HepG2 (cell line): ENCODE data around the gene PLB1. TPM values are rescaled to one million over a fixed set of nuclear protein-coding genes. Genes with fewer than 3 reads are reported as not detected.
A peak's percentile ranks its signal among the peaks of the same experiment; 100 is the strongest.

Experiments used
- ATAC-seq: fragments of 200-7000 bp; cut with Tn5 transposase; 3 replicates; pipeline ENCODE4 v1.9.1; 2020; ENCODE audit warnings: mild to moderate bottlenecking, moderate library complexity
- BruUV-seq: library from RNA; stranded (reverse); fragments of 400-500 nt; replicated peaks from 2 replicates; lab custom pipeline; 2021; lab: Mats Ljungman, UMichigan
- CTCF ChIA-PET: fragments of 300-600 bp; formaldehyde crosslinking; extraction: SDS; loops from one replicate; lab custom pipeline; 2021; ENCODE audit warnings: low total read pairs, inconsistent platforms, low intra/inter-chr PET ratio; lab: Yijun Ruan, JAX
- POLR2A ChIA-PET: fragments of 350-600 bp; sonication (Branson Sonifier 250); formaldehyde crosslinking; loops from one replicate; lab custom pipeline; 2020; ENCODE audit warnings: antibody characterized with exemption, inconsistent platforms; lab: Yijun Ruan, JAX
- DNase-seq: peaks from one replicate; pipeline ENCODE4 v3.0.0-alpha.2; 2015; ENCODE audit warnings: low spot score
- FAIRE-seq: peaks from 3 replicates; lab custom pipeline; 2011; peaks lifted over from hg19 to GRCh38; lab: Jason Lieb, UNC
- H2AFZ ChIP-seq: one replicate; pipeline ENCODE4 v1.6.1; 2011; ENCODE audit warnings: low read length, inconsistent platforms
- H3K27ac ChIP-seq: fragments of 300-600 bp; 3 replicates; pipeline ENCODE4 v1.8.0; 2011; ENCODE audit warnings: mixed run types, mild to moderate bottlenecking, mixed read lengths, low read length, inconsistent platforms; ENCODE audit not compliant: insufficient read depth; ENCODE audit errors: extremely low read length
- H3K27me3 ChIP-seq, 2 experiments: fragments of 200-600 bp in 1 of 2; 2 replicates in 1 of 2; 3 replicates in 1 of 2; pipeline versions ENCODE4 v1.6.0 to v1.8.0; 2011; ENCODE audit warnings: low read length in 2 of 2, mild to moderate bottlenecking in 2 of 2, moderate library complexity in 2 of 2, inconsistent platforms in 1 of 2; ENCODE audit not compliant: insufficient read depth in 2 of 2, control insufficient read depth in 1 of 2
- H3K36me3 ChIP-seq, 2 experiments: fragments of 200-600 bp in 1 of 2; replicated peaks in 1 of 2; 2 replicates in 1 of 2; 3 replicates in 1 of 2; pipeline versions ENCODE4 v1.5.1 to v1.8.0; 2011; ENCODE audit warnings: low read length in 2 of 2, inconsistent platforms in 1 of 2; ENCODE audit not compliant: insufficient read depth in 2 of 2, control insufficient read depth in 1 of 2
- H3K4me1 ChIP-seq: 2 replicates; pipeline ENCODE4 v1.5.1; 2012; ENCODE audit warnings: low read length, inconsistent platforms; ENCODE audit not compliant: insufficient read depth
- H3K4me2 ChIP-seq: 2 replicates; pipeline ENCODE4 v1.6.0; 2011; ENCODE audit warnings: low read depth, low read length, inconsistent platforms
- H3K4me3 ChIP-seq, 3 experiments: fragments of 200-600 bp in 1 of 3; sonication (generic), shearing (Covaris generic) in 1 of 3; replicated peaks in 1 of 3; 2 replicates each; pipeline ENCODE4 v1.5.1; 2011 to 2016; ENCODE audit warnings: low read length in 3 of 3, inconsistent platforms in 2 of 3, low read depth in 2 of 3, mild to moderate bottlenecking in 2 of 3, control low read depth in 1 of 3, mixed read lengths in 1 of 3; ENCODE audit not compliant: insufficient read depth in 1 of 3
- H3K79me2 ChIP-seq: one replicate; pipeline ENCODE4 v1.6.1; 2011; ENCODE audit warnings: low read length, inconsistent platforms; ENCODE audit not compliant: insufficient read depth
- H3K9ac ChIP-seq: 2 replicates; pipeline ENCODE4 v1.6.0; 2011; ENCODE audit warnings: mild to moderate bottlenecking, low read depth, low read length, inconsistent platforms; ENCODE audit not compliant: insufficient read depth
- H3K9me3 ChIP-seq: 2 replicates; pipeline ENCODE4 v1.5.1; 2012; ENCODE audit warnings: mild to moderate bottlenecking, low read length
- H4K20me1 ChIP-seq: 2 replicates; pipeline ENCODE4 v1.6.0; 2011; ENCODE audit warnings: inconsistent platforms, mild to moderate bottlenecking, low read length, moderate library complexity; ENCODE audit not compliant: insufficient read depth
- ATF7 ChIP-seq, 2 experiments: fragments of 450-650 bp in 1 of 2; sonication (generic) in 1 of 2; formaldehyde crosslinking in 1 of 2; IDR thresholded peaks; 2 replicates each; pipeline versions ENCODE4 v1.4.0 to v1.6.1; 2016 to 2020; ENCODE audit warnings: antibody characterized with exemption in 1 of 2, mild to moderate bottlenecking in 1 of 2, missing genetic modification reagents in 1 of 2
- ATM ChIP-seq: fragments of 450-650 bp; IDR thresholded peaks from 2 replicates; pipeline ENCODE4 v1.7.1; 2017; ENCODE audit warnings: mild to moderate bottlenecking, borderline replicate concordance
- CREB1 ChIP-seq, 2 experiments: fragments of 450-650 bp in 1 of 2; IDR thresholded peaks; 2 replicates each; pipeline ENCODE4 v1.6.1; 2016 to 2017; ENCODE audit warnings: control low read depth in 1 of 2, mild to moderate bottlenecking in 1 of 2, missing compliant biosample characterization in 1 of 2, missing genetic modification characterization in 1 of 2
- DNMT3B ChIP-seq: conservative IDR thresholded peaks from 2 replicates; pipeline ENCODE4 v1.6.1; 2016; ENCODE audit warnings: missing biosample characterization, control low read depth
- HCFC1 ChIP-seq: fragments of 150-350 bp; IDR thresholded peaks from 2 replicates; pipeline ENCODE4 v1.6.1; 2014; ENCODE audit warnings: low read depth, low read length
- HES4 ChIP-seq: sonication (generic); formaldehyde crosslinking; IDR thresholded peaks from 2 replicates; pipeline ENCODE4 v1.9.0; 2021; ENCODE audit warnings: mild to moderate bottlenecking, missing genetic modification reagents, borderline replicate concordance
- HMG20A ChIP-seq: IDR thresholded peaks from 2 replicates; pipeline ENCODE4 v1.6.1; 2016; ENCODE audit warnings: borderline replicate concordance
- HNRNPH1 ChIP-seq: fragments of 200-400 bp; formaldehyde crosslinking; optimal IDR thresholded peaks from 2 replicates; pipeline ENCODE3; 2017; ENCODE audit warnings: mild to moderate bottlenecking, low read depth, low read length
- MED1 ChIP-seq: sonication (generic); formaldehyde crosslinking; IDR thresholded peaks from 2 replicates; pipeline ENCODE4 v1.4.0; 2020; ENCODE audit warnings: missing genetic modification reagents
- MLX ChIP-seq: IDR thresholded peaks from 2 replicates; pipeline ENCODE4 v1.6.1; 2016
- RFXANK ChIP-seq: IDR thresholded peaks from 2 replicates; pipeline ENCODE4 v1.6.1; 2016
- SMARCE1 ChIP-seq: fragments of 450-650 bp; IDR thresholded peaks from 2 replicates; pipeline ENCODE4 v1.6.1; 2017; ENCODE audit warnings: borderline replicate concordance
- TSC22D2 ChIP-seq: sonication (generic); formaldehyde crosslinking; IDR thresholded peaks from 2 replicates; pipeline ENCODE4 v1.5.1; 2020; ENCODE audit warnings: missing genetic modification reagents, mild to moderate bottlenecking, borderline replicate concordance
- UBTF ChIP-seq: sonication (generic); formaldehyde crosslinking; IDR thresholded peaks from 2 replicates; pipeline ENCODE4 v1.4.0; 2020; ENCODE audit warnings: mild to moderate bottlenecking, missing genetic modification reagents
- ZNF383 ChIP-seq: sonication (generic); formaldehyde crosslinking; IDR thresholded peaks from 2 replicates; pipeline ENCODE4 v1.4.0; 2020; ENCODE audit warnings: missing genetic modification reagents, mild to moderate bottlenecking, borderline replicate concordance
- ZNF552 ChIP-seq: sonication (generic); formaldehyde crosslinking; IDR thresholded peaks from 2 replicates; pipeline ENCODE4 v1.9.0; 2022; ENCODE audit warnings: missing genetic modification reagents, mild to moderate bottlenecking, borderline replicate concordance
- ZNF746 ChIP-seq: sonication (generic); formaldehyde crosslinking; IDR thresholded peaks from 2 replicates; pipeline ENCODE4 v1.8.0; 2022; ENCODE audit warnings: mild to moderate bottlenecking, missing genetic modification reagents
- WGBS: methylation state at CpG from one replicate; pipeline ENCODE4 v1.1.6; 2017; ENCODE audit warnings: low lambda C conversion rate; 5-methylcytosine and 5-hydroxymethylcytosine counted together
- in situ Hi-C: cut with HindIII; loops from 2 replicates; pipeline ENCODE4 v1.10.0; 2017; ENCODE audit warnings: low pct_unique_long_range_greater_than_20kb; ENCODE audit not compliant: extremely low pct_ligation_motif_present
- intact Hi-C: fragments of 100-400 bp; cut with micrococcal nuclease; formaldehyde crosslinking; loops from one replicate; pipeline ENCODE4 v1.10.0; 2022; ENCODE audit not compliant: unreplicated experiment
- polyA plus RNA-seq, 8 experiments: library from polyadenylated mRNA; depleted of rRNA in 3 of 8; stranded (reverse) in 7 of 8; unstranded in 1 of 8; fragments of >200 nt; fragmentation: Illumina TruSeq in 4 of 8; extraction: Trizol in 4 of 8; gene quantifications; 2 replicates each; pipeline versions ENCODE4 v1.2.1 to v1.2.3, GENCODE V29; 2011 to 2016; ENCODE audit warnings: low read depth in 4 of 8, missing spikeins in 1 of 8, mixed read lengths in 1 of 8; ENCODE audit not compliant: insufficient read depth in 1 of 8
- total RNA-seq, 5 experiments: library from RNA; depleted of rRNA; stranded (reverse); fragments of >200 nt; fragmentation: Illumina TruSeq; extraction: Trizol; gene quantifications; 2 replicates each; pipeline ENCODE4 v1.2.3, GENCODE V29; 2016; ENCODE audit warnings: low read depth in 1 of 5
- TF ChIP-seq, protein P1 (sequence below): IDR thresholded peaks from 2 replicates; pipeline ENCODE4 v1.6.1; 2016; ENCODE audit warnings: missing compliant biosample characterization, missing genetic modification reagents, borderline replicate concordance

The PLB1 gene
- total and polyA plus RNA-seq, 2 of the 13 experiments (the other 11 are each of a cell fraction or from before 2014, with no cell fraction given) = 0.20 to 1.8 TPM

GRCh38 chr2:28568533-28568932 lies 72.7 kb downstream of the PLB1 start:
- ATAC-seq (no peak), DNase-seq (no peak)
- intact Hi-C loops = loop anchor here (5.0 to 10.0 kb wide), 2 partner anchors 54 to 864 kb away; no protein-coding TSS in a partner anchor
- H3K4me2 ChIP-seq = no peak overlapping the region
- H3K4me1 ChIP-seq = peaks cover 7% of the 10 kb centered on the region
- H2AFZ ChIP-seq = no peak overlapping the region
- TF ChIP-seq SMARCE1 (no peak), HCFC1 (no peak), ATM (no peak), ATF7 (IDR thresholded peaks at IDR 0.05) (peak; percentile 82), ATF7 (CRISPR knock-in tag; IDR thresholded peaks at IDR 0.05) (no peak), HMG20A (CRISPR knock-in tag) (no peak), UBTF (CRISPR knock-in tag) (no peak), MLX (CRISPR knock-in tag) (no peak), ZNF552 (CRISPR knock-in tag) (no peak), HES4 (CRISPR knock-in tag) (no peak), ZNF746 (no peak), HNRNPH1 (no peak), RFXANK (CRISPR knock-in tag) (no peak), CREB1 (IDR thresholded peaks at IDR 0.05) (peak; percentile 54), CREB1 (CRISPR knock-in tag; IDR thresholded peaks at IDR 0.05) (no peak), TSC22D2 (CRISPR knock-in tag) (no peak), ZNF383 (CRISPR knock-in tag) (no peak), DNMT3B (CRISPR knock-in tag) (no peak), MED1 (CRISPR knock-in tag) (no peak)
- TF ChIP-seq, protein P1, sequence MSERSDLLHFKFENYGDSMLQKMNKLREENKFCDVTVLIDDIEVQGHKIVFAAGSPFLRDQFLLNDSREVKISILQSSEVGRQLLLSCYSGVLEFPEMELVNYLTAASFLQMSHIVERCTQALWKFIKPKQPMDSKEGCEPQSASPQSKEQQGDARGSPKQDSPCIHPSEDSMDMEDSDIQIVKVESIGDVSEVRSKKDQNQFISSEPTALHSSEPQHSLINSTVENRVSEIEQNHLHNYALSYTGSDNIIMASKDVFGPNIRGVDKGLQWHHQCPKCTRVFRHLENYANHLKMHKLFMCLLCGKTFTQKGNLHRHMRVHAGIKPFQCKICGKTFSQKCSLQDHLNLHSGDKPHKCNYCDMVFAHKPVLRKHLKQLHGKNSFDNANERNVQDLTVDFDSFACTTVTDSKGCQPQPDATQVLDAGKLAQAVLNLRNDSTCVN (CRISPR knock-in tag) = no peak
- TF ChIP-seq, all 625 proteins: peak for 2
- 12% methylated on average over 5 of the region's 5 CpGs for WGBS
- ChIA-PET CTCF (no interaction called here), POLR2A (no interaction called here)
- no peaks in the 10 kb centered on the region for H3K9me3 ChIP-seq
- no peaks in the 10 kb centered on the region for H3K79me2 ChIP-seq
- no TSS peak for BruUV-seq
- no peak for FAIRE-seq
- H3K9ac ChIP-seq = no peak overlapping the region
- peaks cover 0 to 28% of the 10 kb centered on the region in 2 experiments for H3K27me3 ChIP-seq
- no peaks in the 10 kb centered on the region for H3K36me3 ChIP-seq
- no peak overlapping the region for H3K4me3 ChIP-seq
- in situ Hi-C loops = no loop called here
- H3K27ac ChIP-seq = no peak overlapping the region
- no peaks in the 10 kb centered on the region for H4K20me1 ChIP-seq
